HG03280 (cell line): ENCODE measurements around the gene MSS51.
A peak's percentile ranks its signal among the peaks of the same experiment; 100 is the strongest.
"Not testable (repeated sequence)": the region's sequence is repeated elsewhere in the genome, so short reads cannot be mapped to it uniquely, and the experiment has no call there.

ENCODE experiments used
- ATAC-seq: cut with Tn5 transposase; IDR thresholded peaks from one replicate; pipeline ENCODE4 v1.9.1; 2021; ENCODE audit warnings: mild to moderate bottlenecking, moderate library complexity; ENCODE audit not compliant: unreplicated experiment

The MSS51 gene

GRCh38 chr10:73414230-73414945 is 19.0 kb downstream of the MSS51 start:
- ATAC-seq = peak; percentile 30

DNA sequence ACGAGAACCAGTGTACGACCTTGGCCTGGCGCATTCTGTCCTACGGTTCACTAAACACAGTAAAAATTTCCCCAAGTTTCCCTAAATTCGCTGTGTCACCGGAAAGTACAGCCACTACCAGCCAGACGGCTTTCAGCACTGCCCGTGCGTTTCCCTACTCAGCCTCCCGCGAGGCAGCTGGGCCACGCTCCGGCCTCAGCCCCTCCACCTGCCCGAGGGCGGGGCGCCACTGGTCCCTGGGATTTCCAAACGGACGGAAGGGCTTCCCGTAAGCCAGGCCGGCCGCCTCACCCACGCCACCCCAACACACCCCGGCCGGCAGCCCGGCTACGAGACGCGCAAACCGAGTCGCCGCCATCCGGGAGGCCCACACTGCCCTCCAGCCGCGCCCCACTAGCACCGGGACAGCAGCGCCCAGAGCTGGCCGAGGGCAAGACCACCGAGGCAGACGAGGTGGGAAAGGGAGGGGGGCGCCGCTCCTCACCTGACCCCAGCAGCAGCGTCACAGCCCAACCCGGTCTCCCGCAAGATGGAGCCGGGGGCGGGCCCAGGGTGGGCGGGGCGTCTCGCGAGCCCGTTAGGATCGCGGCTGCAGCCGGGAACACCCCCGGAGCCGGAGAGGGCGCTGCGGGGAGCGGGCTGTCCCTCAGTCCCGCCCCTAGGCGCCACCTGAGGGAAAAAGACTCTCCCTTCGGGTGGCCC is 19.7 kb downstream of the MSS51 start, which contains the start of gene ANXA7:
ANXA7 (minus strand) TSS at position 531 of the 702 bp plus-strand sequence. CDS start 13,202 bp downstream, outside the sequence.
- ATAC-seq = peak; percentile 90

GRCh38 chr10:73413108-73413527 is 20.2 kb downstream of the MSS51 start:
- peak; percentile 24 for ATAC-seq

DNA sequence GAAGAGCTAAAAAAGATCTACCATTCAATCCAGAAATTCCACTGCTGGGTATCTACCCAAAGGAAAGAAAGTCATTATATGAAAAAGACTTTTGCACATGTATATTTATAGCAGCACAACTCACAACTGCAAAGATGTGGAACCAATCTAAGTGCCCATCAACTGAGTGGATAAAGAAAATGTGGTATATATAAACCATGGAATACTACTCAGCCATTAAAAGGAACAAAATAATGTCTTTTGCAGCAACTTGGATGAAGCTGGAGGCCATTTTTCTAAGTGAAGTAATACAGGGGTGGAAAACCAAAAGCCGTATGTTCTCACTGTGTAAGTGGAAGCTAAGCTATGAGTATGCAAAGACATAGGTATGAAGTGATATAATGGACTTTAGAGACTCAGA is 22.5 kb downstream of the MSS51 start:
- ATAC-seq = no peak

DNA sequence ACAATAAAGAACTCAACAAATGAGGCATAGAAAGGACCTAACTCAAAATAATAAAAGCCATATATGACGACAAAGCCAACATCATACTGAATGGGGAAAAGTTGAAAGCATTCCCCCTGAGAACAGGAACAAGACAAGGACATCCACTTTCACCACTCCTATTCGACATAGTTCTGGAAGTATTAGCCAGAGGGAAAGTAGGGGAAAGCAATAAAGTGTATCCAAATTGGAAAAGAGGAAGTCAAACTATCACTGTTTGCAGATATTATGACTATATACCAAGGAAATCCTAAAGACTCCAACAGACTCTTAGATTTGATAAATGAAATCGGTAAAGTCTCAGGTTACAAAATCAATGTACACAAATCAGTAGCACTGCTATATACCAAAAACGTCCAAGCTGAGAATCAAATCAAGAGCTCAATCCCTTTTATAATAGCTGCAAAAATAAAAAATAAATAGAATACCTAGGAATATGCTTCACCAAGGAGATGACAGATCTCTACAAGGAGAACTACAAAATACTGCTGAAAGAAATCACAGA is 24.3 kb downstream of the MSS51 start:
- no peak for ATAC-seq

- ATAC-seq = no peak
Observed at GRCh38 chr10:73408061-73408460, 25.3 kb downstream of the MSS51 start.

GRCh38 chr10:73407495-73407894 is 25.9 kb downstream of the MSS51 start:
- ATAC-seq = no peak

DNA sequence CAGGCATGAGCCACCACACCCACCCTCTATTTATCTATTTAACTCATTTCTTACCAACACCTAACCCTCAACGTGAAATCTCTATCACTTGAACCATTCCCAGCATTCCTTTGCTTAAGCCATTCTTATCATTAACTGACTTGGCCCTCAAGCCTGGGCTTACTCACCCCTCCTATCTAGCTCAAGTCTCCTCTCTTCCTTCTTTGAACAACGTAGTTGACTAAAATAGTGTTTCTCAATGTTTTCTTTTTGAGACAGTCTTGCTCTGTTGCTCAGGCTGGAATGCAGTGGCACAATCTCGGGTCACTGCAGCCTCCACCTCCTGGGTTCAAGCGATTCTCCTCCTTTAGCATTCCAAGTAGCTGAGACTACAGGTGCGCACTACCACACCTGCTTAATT is 26.5 kb downstream of the MSS51 start:
- no peak for ATAC-seq

- ATAC-seq = no peak
Observed at GRCh38 chr10:73405556-73405955, 27.8 kb downstream of the MSS51 start.

DNA sequence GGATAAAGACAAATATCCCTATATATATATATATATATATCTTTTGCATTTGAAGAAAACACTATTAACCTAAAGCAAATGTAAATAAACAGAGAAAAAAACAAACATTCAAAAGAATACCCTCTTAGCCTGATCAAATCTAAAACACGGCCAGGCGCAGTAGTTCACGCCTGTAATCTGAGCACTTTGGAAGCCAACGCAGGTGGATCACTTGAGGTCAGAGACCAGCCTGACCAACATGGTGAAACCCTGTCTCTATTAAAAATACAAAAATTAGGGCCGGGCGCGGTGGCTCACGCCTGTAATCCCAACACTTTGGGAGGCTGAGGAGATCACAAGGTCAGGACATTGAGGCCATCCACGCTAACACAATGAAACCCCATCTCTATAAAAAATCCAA is 28.7 kb downstream of the MSS51 start:
- no peak for ATAC-seq

DNA sequence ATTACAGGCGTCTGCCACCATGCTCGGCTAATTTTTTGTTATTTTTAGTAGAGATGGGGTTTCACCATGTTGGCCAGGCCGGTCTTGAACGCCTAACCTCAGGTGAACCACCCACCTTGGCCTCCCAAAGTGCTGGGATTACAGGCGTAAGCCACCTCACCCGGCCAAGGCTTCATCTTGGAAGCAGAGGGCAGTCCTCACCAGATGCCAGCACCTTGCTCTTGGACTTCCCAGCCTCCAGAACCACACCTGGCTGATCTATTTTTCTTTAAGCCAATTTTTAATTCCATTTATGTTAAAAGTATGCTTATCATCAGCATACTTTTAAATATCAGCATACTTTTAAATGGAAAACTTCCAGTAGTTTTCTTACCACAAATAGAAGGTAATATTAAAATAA is 31.7 kb downstream of the MSS51 start:
- no peak for ATAC-seq

GRCh38 chr10:73399063-73399462 is 34.3 kb downstream of the MSS51 start:
- ATAC-seq = no peak

- ATAC-seq = no peak
Observed at GRCh38 chr10:73398024-73398423, 35.3 kb downstream of the MSS51 start.

GRCh38 chr10:73394325-73394724 is 39.0 kb downstream of the MSS51 start:
- not testable (repeated sequence) for ATAC-seq

DNA sequence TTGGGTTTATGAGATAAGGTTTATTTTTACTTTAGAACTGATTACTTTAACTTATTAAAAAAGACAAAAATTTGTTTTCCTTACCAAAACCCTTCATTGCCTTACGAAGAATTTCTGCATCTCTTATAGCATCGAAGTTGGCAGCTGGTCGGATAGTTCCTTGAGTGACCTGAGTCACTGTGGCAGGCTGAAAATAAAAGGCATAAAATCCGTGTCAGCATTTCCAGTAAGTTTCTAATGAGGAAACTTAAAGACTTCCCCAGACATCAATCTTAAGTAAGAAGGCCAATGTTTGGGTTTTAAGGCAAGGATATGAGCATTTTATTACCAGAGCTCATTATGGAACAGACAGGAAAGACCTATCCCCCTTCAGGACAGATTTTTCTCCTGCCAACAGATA is 45.1 kb downstream of the MSS51 start:
- no peak for ATAC-seq

GRCh38 chr10:73386583-73386982 is 46.8 kb downstream of the MSS51 start:
- ATAC-seq = no peak

DNA sequence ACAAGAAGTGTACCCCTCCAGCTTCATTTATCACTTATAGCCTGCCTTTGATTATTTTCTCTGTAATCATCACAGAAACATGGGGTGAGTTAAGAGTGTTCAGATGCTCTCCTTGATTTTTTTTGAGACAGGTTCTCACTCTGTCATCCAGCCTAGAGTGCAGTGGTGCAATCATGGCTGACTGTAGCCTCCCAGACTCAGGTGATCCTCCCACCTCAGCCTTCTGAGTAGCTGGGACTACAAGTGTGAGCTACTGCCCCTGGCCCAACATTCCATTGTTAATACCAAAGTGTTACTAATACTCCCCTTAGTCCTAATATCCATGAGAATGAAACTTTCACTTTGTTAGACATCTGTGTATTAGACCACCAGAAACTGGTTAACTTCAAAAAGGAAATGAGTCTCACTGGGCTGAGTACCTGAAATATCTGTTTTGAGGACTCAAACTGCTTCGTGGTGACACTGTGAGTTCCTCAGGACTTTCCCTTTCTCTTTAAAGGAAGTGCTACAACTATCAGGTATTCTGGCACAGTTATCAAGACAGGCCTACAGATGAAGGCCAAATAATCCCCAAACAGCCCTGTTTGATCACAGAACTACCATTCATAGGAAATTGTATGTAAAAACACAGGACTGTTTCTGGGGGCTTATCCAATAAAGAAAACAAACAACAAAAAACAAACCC is 54.2 kb downstream of the MSS51 start:
- ATAC-seq = no peak

DNA sequence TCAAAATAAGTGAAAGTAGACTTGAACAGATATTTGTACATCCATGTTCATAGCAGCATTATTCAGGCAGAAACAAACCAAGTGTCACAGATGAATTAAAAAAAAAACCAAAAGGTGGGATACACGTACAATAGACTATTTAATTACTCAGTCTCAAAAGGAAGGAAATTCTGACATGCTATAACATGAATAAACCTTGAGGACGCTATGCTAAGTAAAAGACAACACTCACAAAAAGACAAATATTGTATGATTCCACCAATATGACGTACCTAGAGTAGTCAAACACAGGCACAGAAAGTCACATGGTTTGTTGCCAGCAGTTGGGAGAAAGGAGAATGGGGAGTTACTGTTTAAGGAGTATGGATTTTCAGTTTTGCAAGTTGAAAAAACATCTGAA is 56.7 kb downstream of the MSS51 start:
- no peak for ATAC-seq
